Brain microvascular endothelial cell (primary cell): ENCODE results near the gene PTN.

ENCODE experiments used
- DNase-seq: peaks from one replicate; pipeline ENCODE4 v3.0.0-alpha.2; 2020
- H3K27ac ChIP-seq: fragments of 250-450 bp; sonication (Bioruptor Pico); 2 replicates; pipeline ENCODE4 v1.5.1; 2020; ENCODE audit warnings: mild to moderate bottlenecking, moderate library complexity
- H3K27me3 ChIP-seq: fragments of 250-450 bp; sonication (Bioruptor Pico); replicated peaks from 2 replicates; pipeline ENCODE4 v1.5.1; 2020; ENCODE audit warnings: mild to moderate bottlenecking
- H3K36me3 ChIP-seq: fragments of 250-450 bp; sonication (Bioruptor Pico); replicated peaks from 2 replicates; pipeline ENCODE4 v1.5.1; 2020; ENCODE audit warnings: mild to moderate bottlenecking
- H3K4me3 ChIP-seq: 2 replicates; pipeline ENCODE4 v1.5.1; 2011; ENCODE audit warnings: low read depth, mild to moderate bottlenecking, control low read depth, low read length, moderate library complexity
- in situ Hi-C: cut with HindIII; loops from 2 replicates; pipeline ENCODE4 v1.10.0; 2017; ENCODE audit warnings: low sequenced_read_pairs, low pct_ligation_motif_present
- TF ChIP-seq, protein P1 (sequence below): IDR thresholded peaks from 2 replicates; pipeline ENCODE4 v1.5.1; 2011; ENCODE audit warnings: low read depth, mild to moderate bottlenecking, moderate library complexity, low read length, control low read depth, inconsistent platforms; ENCODE audit errors: missing control alignments

The PTN gene

DNA sequence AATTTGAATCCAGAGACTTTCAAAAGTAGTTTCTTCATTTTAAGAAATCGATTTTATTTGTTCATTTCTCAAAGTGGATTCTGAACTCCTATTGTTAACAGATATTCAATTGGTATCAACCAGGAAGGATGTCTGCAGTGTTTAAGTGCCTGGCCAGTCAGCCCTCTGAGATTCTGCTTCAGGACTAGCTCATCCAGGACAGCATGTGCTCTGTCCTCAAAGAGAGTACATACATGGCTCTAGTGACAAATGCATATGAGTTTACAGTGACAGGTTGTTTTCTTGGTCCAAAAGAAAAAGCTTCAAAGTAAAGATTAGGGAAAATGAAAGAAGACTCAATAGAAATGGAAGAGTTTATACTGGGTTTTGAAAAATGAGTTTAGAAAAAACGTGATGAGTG is 8.4 kb upstream of the PTN start:
- Histone ChIP-seq H3K27me3 (no peaks in the 10 kb centered on the region), H3K36me3 (no peaks in the 10 kb centered on the region), H3K4me3 (no peak overlapping the region), H3K27ac (no peak overlapping the region)
- in situ Hi-C loops, result no loop called here
- TF ChIP-seq, protein P1, sequence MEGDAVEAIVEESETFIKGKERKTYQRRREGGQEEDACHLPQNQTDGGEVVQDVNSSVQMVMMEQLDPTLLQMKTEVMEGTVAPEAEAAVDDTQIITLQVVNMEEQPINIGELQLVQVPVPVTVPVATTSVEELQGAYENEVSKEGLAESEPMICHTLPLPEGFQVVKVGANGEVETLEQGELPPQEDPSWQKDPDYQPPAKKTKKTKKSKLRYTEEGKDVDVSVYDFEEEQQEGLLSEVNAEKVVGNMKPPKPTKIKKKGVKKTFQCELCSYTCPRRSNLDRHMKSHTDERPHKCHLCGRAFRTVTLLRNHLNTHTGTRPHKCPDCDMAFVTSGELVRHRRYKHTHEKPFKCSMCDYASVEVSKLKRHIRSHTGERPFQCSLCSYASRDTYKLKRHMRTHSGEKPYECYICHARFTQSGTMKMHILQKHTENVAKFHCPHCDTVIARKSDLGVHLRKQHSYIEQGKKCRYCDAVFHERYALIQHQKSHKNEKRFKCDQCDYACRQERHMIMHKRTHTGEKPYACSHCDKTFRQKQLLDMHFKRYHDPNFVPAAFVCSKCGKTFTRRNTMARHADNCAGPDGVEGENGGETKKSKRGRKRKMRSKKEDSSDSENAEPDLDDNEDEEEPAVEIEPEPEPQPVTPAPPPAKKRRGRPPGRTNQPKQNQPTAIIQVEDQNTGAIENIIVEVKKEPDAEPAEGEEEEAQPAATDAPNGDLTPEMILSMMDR, result no peak
- no peak for DNase-seq

DNA sequence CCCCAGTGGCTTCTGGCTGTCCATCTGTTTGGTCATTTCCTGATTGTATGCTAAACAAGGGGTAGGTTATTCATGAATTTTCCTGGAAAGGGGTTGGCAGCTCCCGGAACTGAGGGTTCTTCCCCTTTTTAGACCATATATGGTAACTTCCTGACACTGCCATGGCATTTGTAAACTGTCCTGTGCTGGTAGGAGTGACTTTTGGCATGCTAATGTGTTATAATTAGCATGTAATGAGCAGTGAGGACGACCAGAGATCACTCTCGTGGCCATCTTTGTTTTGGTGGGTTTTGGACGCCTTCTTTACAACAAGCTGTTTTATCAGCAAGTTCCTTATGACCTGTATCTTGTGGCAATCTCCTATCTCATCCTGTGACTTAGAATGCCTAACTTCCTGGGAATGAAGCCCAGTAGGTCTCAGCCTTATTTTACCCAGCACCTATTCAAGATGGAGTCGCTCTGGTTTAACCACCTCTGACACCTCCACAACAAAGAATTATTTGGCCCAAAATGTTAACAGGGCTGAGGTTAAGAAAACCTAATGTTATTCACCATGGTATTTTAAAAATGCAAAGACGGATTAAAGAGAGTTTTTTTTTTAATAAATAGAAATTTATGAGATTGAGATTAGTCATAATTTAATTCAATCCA is 2.4 kb upstream of the PTN start:
- DNase-seq, result no peak
- Histone ChIP-seq H3K27me3 (no peaks in the 10 kb centered on the region), H3K4me3 (no peak overlapping the region), H3K36me3 (no peaks in the 10 kb centered on the region), H3K27ac (no peak overlapping the region)
- in situ Hi-C loops, result no loop called here
- TF ChIP-seq, protein P1, result no peak

DNA sequence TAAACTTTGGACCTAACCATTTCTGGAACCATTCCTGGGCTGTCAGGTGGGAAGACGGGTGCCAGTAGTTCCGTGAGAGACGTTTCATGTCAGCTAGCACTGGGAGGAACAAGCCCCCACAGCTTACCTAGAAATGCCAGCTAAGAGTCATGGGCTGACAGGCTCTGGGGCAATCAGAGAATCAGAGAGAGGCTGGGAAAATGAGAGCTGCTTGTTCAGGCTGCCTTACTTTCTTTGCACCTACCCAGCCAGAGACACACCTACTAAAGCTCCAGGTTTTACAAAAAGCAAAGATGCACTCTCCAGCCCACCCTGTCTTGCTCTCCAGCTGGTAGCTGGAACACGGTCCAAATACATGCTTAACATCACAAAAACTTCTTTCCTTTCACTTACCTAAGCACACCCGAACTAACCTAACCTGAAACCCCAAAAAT is 688 bp downstream of the PTN start:
- in situ Hi-C loops, result no loop called here
- peak overlapping the region; percentile 58 for H3K4me3 ChIP-seq
- DNase-seq, result no peak
- H3K36me3 ChIP-seq, result no peaks in the 10 kb centered on the region
- no peak overlapping the region for H3K27ac ChIP-seq
- no peaks in the 10 kb centered on the region for H3K27me3 ChIP-seq
- TF ChIP-seq, protein P1, result no peak

DNA sequence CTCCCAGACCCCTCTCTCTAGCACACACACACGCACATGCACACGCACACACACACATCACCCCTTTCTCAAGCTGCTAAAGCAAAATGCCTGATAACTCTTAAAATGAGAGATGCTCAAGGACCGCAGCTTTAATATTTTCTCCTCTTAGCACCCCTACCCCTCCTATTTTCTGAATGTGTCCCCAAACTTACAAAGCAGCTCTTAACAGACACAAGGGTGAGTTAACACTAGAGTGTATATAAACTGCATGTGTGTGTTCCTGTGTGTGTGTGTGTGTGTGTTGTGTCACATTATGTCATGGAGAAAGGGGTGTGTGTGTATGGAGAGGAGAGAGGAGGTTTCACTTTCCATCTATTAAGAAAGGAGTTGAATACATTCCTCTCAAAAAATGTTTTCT is 1.3 kb downstream of the PTN start:
- in situ Hi-C loops, result no loop called here
- H3K4me3 ChIP-seq, result no peak overlapping the region
- no peak overlapping the region for H3K27ac ChIP-seq
- TF ChIP-seq, protein P1, result no peak
- H3K27me3 ChIP-seq, result no peaks in the 10 kb centered on the region
- no peak for DNase-seq
- H3K36me3 ChIP-seq, result no peaks in the 10 kb centered on the region

DNA sequence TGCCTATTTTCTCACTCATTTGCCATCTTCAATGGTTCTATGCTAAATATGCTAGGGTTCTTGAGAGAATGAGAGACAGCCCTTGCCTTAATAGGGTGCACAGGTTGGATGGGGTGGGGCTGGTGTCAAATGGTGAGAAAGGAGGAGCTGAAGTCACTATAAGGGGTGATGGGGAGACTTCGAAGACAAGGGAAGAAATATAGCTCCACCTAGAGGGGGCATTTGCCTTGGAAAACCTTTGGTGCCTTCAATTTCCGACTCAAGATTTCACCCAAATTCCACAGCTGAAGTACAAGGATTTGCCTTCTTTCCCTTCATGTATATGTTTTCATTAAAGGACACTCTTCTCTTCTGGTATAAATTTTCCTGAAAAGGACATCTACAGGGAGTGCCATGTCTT is 5.6 kb downstream of the PTN start:
- DNase-seq, result no peak
- Histone ChIP-seq H3K4me3 (no peak overlapping the region), H3K27me3 (no peaks in the 10 kb centered on the region), H3K27ac (no peak overlapping the region), H3K36me3 (no peaks in the 10 kb centered on the region)
- in situ Hi-C loops, result no loop called here
- TF ChIP-seq, protein P1, result peak; percentile 39

DNA sequence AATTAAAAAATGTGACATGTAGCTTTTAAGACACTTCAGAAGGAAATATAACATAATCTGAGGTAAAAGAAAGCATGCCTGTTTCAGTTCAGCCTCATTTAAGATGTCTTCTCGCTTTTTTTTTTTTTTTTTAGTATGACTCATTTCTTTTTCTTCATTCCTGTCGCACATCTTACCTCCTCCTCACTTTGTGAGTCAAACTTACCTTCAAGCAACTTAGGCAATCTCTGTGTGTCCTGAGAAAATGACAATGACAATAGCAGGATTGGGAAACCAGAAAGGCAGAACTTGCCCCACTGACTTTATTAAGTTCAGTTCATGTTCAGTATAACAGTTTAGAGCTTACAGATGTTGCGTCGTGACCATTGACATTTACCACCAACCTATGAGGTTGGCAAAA is 7.7 kb downstream of the PTN start:
- no peak for DNase-seq
- Histone ChIP-seq H3K27me3 (no peaks in the 10 kb centered on the region), H3K36me3 (no peaks in the 10 kb centered on the region), H3K27ac (no peak overlapping the region), H3K4me3 (no peak overlapping the region)
- in situ Hi-C loops, result no loop called here
- TF ChIP-seq, protein P1, result no peak
